ENCODE measurements around the gene FKBP15.

DNA sequence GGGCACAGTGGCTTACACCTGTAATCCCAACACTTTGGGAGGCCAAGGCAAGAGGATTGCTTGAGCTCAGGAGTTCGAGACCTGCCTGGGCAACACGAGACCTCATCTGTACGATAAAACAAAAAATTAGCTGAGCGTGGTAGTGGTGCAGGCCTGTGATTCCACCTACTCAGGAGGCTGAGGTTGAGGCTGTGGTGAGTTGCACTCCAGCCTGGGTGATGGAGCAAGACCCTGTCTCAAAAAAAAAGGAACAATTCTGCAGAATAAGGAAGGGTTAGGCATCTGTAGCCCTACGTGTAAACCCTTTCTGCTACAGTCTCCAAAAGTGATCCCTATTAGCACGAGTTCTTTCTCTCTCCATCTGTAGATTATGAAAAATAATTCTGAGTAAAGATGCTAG, 34.4 kb upstream of the FKBP15 start:
- TF ChIP-seq, protein P1, sequence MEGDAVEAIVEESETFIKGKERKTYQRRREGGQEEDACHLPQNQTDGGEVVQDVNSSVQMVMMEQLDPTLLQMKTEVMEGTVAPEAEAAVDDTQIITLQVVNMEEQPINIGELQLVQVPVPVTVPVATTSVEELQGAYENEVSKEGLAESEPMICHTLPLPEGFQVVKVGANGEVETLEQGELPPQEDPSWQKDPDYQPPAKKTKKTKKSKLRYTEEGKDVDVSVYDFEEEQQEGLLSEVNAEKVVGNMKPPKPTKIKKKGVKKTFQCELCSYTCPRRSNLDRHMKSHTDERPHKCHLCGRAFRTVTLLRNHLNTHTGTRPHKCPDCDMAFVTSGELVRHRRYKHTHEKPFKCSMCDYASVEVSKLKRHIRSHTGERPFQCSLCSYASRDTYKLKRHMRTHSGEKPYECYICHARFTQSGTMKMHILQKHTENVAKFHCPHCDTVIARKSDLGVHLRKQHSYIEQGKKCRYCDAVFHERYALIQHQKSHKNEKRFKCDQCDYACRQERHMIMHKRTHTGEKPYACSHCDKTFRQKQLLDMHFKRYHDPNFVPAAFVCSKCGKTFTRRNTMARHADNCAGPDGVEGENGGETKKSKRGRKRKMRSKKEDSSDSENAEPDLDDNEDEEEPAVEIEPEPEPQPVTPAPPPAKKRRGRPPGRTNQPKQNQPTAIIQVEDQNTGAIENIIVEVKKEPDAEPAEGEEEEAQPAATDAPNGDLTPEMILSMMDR (IDR thresholded peaks at IDR 0.05; ENCODE audit: low read depth, low read length) = no peak
- no peak for TF ChIP-seq EZH2phosphoT487 (IDR thresholded peaks at IDR 0.05; ENCODE audit: low read depth)
